IMR-90 (cell line): ENCODE measurements around the gene SFT2D2. TPM values are rescaled to one million over a fixed set of nuclear protein-coding genes. Genes with fewer than 3 reads are reported as not detected.

Experiments
- ATAC-seq: fragments of 200-7000 bp; cut with Tn5 transposase; 2 replicates; pipeline ENCODE4 v1.9.1; 2020; ENCODE audit warnings: low read depth, mild to moderate bottlenecking, moderate library complexity
- BruUV-seq: library from RNA; stranded (reverse); fragments of 400-500 nt; replicated peaks from 2 replicates; lab custom pipeline; 2021; lab: Mats Ljungman, UMichigan
- CTCF ChIA-PET: fragments of 300-600 bp; formaldehyde crosslinking; extraction: SDS; loops from one replicate; lab custom pipeline; 2021; ENCODE audit warnings: antibody characterized with exemption; lab: Yijun Ruan, JAX
- POLR2A ChIA-PET: fragments of 300-600 bp; sonication (Branson Sonifier 250); formaldehyde crosslinking; loops from one replicate; lab custom pipeline; 2022; ENCODE audit warnings: antibody characterized with exemption; ENCODE audit not compliant: unreplicated experiment; lab: Charles Lee
- DNase-seq: peaks from one replicate; pipeline ENCODE4 v3.0.0; 2013
- H2AFZ ChIP-seq: replicated peaks from 2 replicates; pipeline ENCODE3; 2013; ENCODE audit warnings: low read length, mild to moderate bottlenecking; ENCODE audit not compliant: poor library complexity
- H2AK5ac ChIP-seq: 2 replicates; pipeline ENCODE4 v1.6.1; 2013; ENCODE audit warnings: low read depth, low read length, inconsistent platforms
- H2AK9ac ChIP-seq: replicated peaks from 2 replicates; pipeline ENCODE3; 2013; ENCODE audit warnings: mild to moderate bottlenecking, low read depth, low read length, moderate library complexity; ENCODE audit not compliant: poor library complexity
- H2BK120ac ChIP-seq: 2 replicates; pipeline ENCODE4 v1.6.1; 2013; ENCODE audit warnings: low read depth, low read length, inconsistent platforms
- H2BK15ac ChIP-seq: 3 replicates; pipeline ENCODE4 v1.6.1; 2013; ENCODE audit warnings: low read depth, low read length, inconsistent platforms
- H2BK20ac ChIP-seq: 2 replicates; pipeline ENCODE4 v1.6.1; 2013; ENCODE audit warnings: low read depth, mild to moderate bottlenecking, inconsistent platforms, low read length, moderate library complexity
- H2BK5ac ChIP-seq: 2 replicates; pipeline ENCODE4 v1.6.1; 2013; ENCODE audit warnings: mild to moderate bottlenecking, low read depth, low read length, inconsistent platforms; ENCODE audit not compliant: poor library complexity, severe bottlenecking
- H3K14ac ChIP-seq: replicated peaks from 2 replicates; pipeline ENCODE4 v1.6.1; 2013; ENCODE audit warnings: low read depth, low read length, inconsistent platforms
- H3K18ac ChIP-seq: 2 replicates; pipeline ENCODE4 v1.6.1; 2013; ENCODE audit warnings: low read depth, low read length, control low read depth
- H3K23ac ChIP-seq: 2 replicates; pipeline ENCODE4 v1.6.1; 2013; ENCODE audit warnings: low read depth, low read length, inconsistent platforms
- H3K27ac ChIP-seq: 2 replicates; pipeline ENCODE4 v1.5.1; 2013; ENCODE audit warnings: mild to moderate bottlenecking, control low read depth, low read length; ENCODE audit not compliant: insufficient read depth
- H3K27me3 ChIP-seq: 2 replicates; pipeline ENCODE4 v1.6.1; 2013; ENCODE audit warnings: low read length; ENCODE audit not compliant: control insufficient read depth, insufficient read depth
- H3K36me3 ChIP-seq: 2 replicates; pipeline ENCODE4 v1.6.1; 2013; ENCODE audit warnings: low read length, mixed read lengths; ENCODE audit not compliant: control insufficient read depth, insufficient read depth
- H3K4ac ChIP-seq: 2 replicates; pipeline ENCODE4 v1.6.1; 2013; ENCODE audit warnings: low read depth, low read length, inconsistent platforms
- H3K4me1 ChIP-seq: 2 replicates; pipeline ENCODE4 v1.6.1; 2013; ENCODE audit warnings: low read length, mixed read lengths; ENCODE audit not compliant: control insufficient read depth, insufficient read depth
- H3K4me2 ChIP-seq: 2 replicates; pipeline ENCODE4 v1.6.1; 2013; ENCODE audit warnings: low read depth, mild to moderate bottlenecking, control low read depth, low read length, moderate library complexity
- H3K4me3 ChIP-seq: 2 replicates; pipeline ENCODE4 v1.5.1; 2013; ENCODE audit warnings: low read depth, mild to moderate bottlenecking, control low read depth, low read length, moderate library complexity; ENCODE audit not compliant: insufficient read depth
- H3K56ac ChIP-seq: 2 replicates; pipeline ENCODE4 v1.6.1; 2013; ENCODE audit warnings: low read length, inconsistent platforms; ENCODE audit not compliant: insufficient read depth; ENCODE audit errors: extremely low read depth
- H3K79me1 ChIP-seq, 2 experiments: 2 replicates each; pipeline ENCODE4 v1.6.1; 2013; ENCODE audit warnings: low read length in 2 of 2, inconsistent platforms in 1 of 2, low read depth in 1 of 2
- H3K9ac ChIP-seq: 2 replicates; pipeline ENCODE4 v1.6.1; 2013; ENCODE audit warnings: low read depth, low read length, control low read depth
- H3K9me1 ChIP-seq: 2 replicates; pipeline ENCODE4 v1.6.1; 2013; ENCODE audit warnings: low read length, inconsistent platforms; ENCODE audit not compliant: insufficient read depth
- H3K9me3 ChIP-seq: 2 replicates; pipeline ENCODE4 v1.6.1; 2013; ENCODE audit warnings: low read length; ENCODE audit not compliant: control insufficient read depth, insufficient read depth
- H4K20me1 ChIP-seq: 2 replicates; pipeline ENCODE4 v1.6.1; 2013; ENCODE audit warnings: low read length, inconsistent platforms; ENCODE audit not compliant: insufficient read depth
- H4K5ac ChIP-seq: 2 replicates; pipeline ENCODE4 v1.6.1; 2013; ENCODE audit warnings: mild to moderate bottlenecking, low read depth, low read length, control low read depth
- H4K8ac ChIP-seq, 2 experiments: 2 replicates each; pipeline ENCODE4 v1.6.1; 2013; ENCODE audit warnings: low read depth in 2 of 2, low read length in 2 of 2, control low read depth in 1 of 2, inconsistent platforms in 1 of 2
- H4K91ac ChIP-seq: 2 replicates; pipeline ENCODE4 v1.6.1; 2013; ENCODE audit warnings: low read depth, low read length, inconsistent platforms; ENCODE audit not compliant: insufficient read depth
- BHLHE40 ChIP-seq: fragments of 150-350 bp; IDR thresholded peaks from 2 replicates; pipeline ENCODE4 v1.6.1; 2016; ENCODE audit warnings: mild to moderate bottlenecking, low read depth, low read length
- CEBPB ChIP-seq: IDR thresholded peaks from 2 replicates; pipeline ENCODE4 v1.6.1; 2012; ENCODE audit warnings: low read depth, low read length, improper control_type of control experiment
- CHD1 ChIP-seq: IDR thresholded peaks from 2 replicates; pipeline ENCODE4 v1.6.1; 2012; ENCODE audit warnings: low read depth, low read length, improper control_type of control experiment
- CTCF ChIP-seq: conservative IDR thresholded peaks from 2 replicates; pipeline ENCODE4 v1.5.1; 2012; ENCODE audit warnings: mild to moderate bottlenecking, low read depth, low read length, improper control_type of control experiment
- ELK1 ChIP-seq: fragments of 150-350 bp; IDR thresholded peaks from 2 replicates; pipeline ENCODE4 v1.6.1; 2016; ENCODE audit warnings: low read depth, mild to moderate bottlenecking, low read length, moderate library complexity, borderline replicate concordance
- FOS ChIP-seq: fragments of 150-350 bp; IDR thresholded peaks from 2 replicates; pipeline ENCODE4 v1.6.1; 2016; ENCODE audit warnings: low read depth, low read length
- MAFK ChIP-seq: IDR thresholded peaks from 2 replicates; pipeline ENCODE4 v1.6.1; 2012; ENCODE audit warnings: low read depth, low read length, improper control_type of control experiment
- MAZ ChIP-seq: IDR thresholded peaks from 2 replicates; pipeline ENCODE4 v1.6.1; 2012; ENCODE audit warnings: low read depth, mild to moderate bottlenecking, low read length, improper control_type of control experiment, moderate library complexity, borderline replicate concordance
- MXI1 ChIP-seq: IDR thresholded peaks from 2 replicates; pipeline ENCODE4 v1.6.1; 2012; ENCODE audit warnings: low read depth, mild to moderate bottlenecking, low read length, moderate library complexity, borderline replicate concordance
- NFE2L2 ChIP-seq: fragments of 150-350 bp; IDR thresholded peaks from 2 replicates; pipeline ENCODE4 v1.6.1; 2016; ENCODE audit warnings: low read depth, mild to moderate bottlenecking, low read length
- POLR2A ChIP-seq: IDR thresholded peaks from 2 replicates; pipeline ENCODE4 v1.6.1; 2012; ENCODE audit warnings: mild to moderate bottlenecking, low read depth, low read length
- RAD21 ChIP-seq: IDR thresholded peaks from 2 replicates; pipeline ENCODE4 v1.6.1; 2012; ENCODE audit warnings: low read length, improper control_type of control experiment
- RCOR1 ChIP-seq: IDR thresholded peaks from 2 replicates; pipeline ENCODE4 v1.6.1; 2012; ENCODE audit warnings: mild to moderate bottlenecking, low read length, improper control_type of control experiment; ENCODE audit not compliant: insufficient replicate concordance
- RFX5 ChIP-seq: IDR thresholded peaks from 2 replicates; pipeline ENCODE4 v1.8.0; 2012; ENCODE audit warnings: low read depth, mild to moderate bottlenecking, low read length, moderate library complexity
- SMC3 ChIP-seq: fragments of 150-350 bp; IDR thresholded peaks from 2 replicates; pipeline ENCODE4 v1.6.1; 2016; ENCODE audit warnings: low read depth, mild to moderate bottlenecking, antibody characterized with exemption, low read length, moderate library complexity
- USF2 ChIP-seq: fragments of 150-350 bp; IDR thresholded peaks from 2 replicates; pipeline ENCODE4 v1.6.1; 2017; ENCODE audit warnings: mild to moderate bottlenecking, antibody characterized with exemption, low read length, low read depth
- WGBS, 2 experiments: methylation state at CpG; one replicate each; pipeline versions ENCODE4 v1.1.5 to v1.1.7; 2013; ENCODE audit warnings: missing lambda C conversion rate in 2 of 2; ENCODE audit not compliant: insufficient read length in 1 of 2; ENCODE audit errors: extremely low coverage in 2 of 2; 5-methylcytosine and 5-hydroxymethylcytosine counted together
- dilution Hi-C: fragments of 300-500 bp; cut with HindIII; formaldehyde crosslinking; loops from one replicate; pipeline ENCODE4 v1.14.3; 2018; ENCODE audit warnings: low sequenced_read_pairs; ENCODE audit not compliant: unreplicated experiment
- in situ Hi-C: fragments of 300-500 bp; cut with MboI; formaldehyde crosslinking; loops from 3 replicates; pipeline ENCODE4 v1.14.3; 2019; ENCODE audit warnings: low sequenced_read_pairs, inconsistent platforms, mixed read lengths
- intact Hi-C: fragments of 100-400 bp; cut with micrococcal nuclease; formaldehyde crosslinking; loops from 2 replicates; pipeline ENCODE4 v1.10.0; 2022
- polyA plus RNA-seq, 3 experiments: library from polyadenylated mRNA; depleted of rRNA; stranded (reverse); fragments of >200 nt; gene quantifications; 2 replicates each; pipeline ENCODE4 v1.2.3, GENCODE V29; 2012; ENCODE audit warnings: low replicate concordance in 1 of 3
- total RNA-seq: library from RNA; depleted of rRNA; stranded (reverse); fragments of >200 nt; gene quantifications from 2 replicates; pipeline ENCODE4 v1.2.3, GENCODE V29; 2012

SFT2D2 gene
- total and polyA plus RNA-seq, 2 of the 4 experiments (the other 2 are of a cell fraction), result 11.1 to 37.6 TPM

- Histone ChIP-seq H3K4me1 (no peaks in the 10 kb centered on the region), H2BK15ac (no peak overlapping the region), H2AK5ac (no peak overlapping the region), H3K36me3 (no peaks in the 10 kb centered on the region), H2BK5ac (no peak overlapping the region), H3K18ac (no peak overlapping the region), H3K27ac (no peak overlapping the region), H4K20me1 (no peaks in the 10 kb centered on the region), H3K23ac (no peak overlapping the region), H2AFZ (no peak overlapping the region), H3K4me2 (no peak overlapping the region), H3K4me3 (no peak overlapping the region), H3K4ac (no peak overlapping the region), H3K79me1 (no peaks in the 10 kb centered on the region), H4K8ac (no peak overlapping the region), H2BK20ac (no peak overlapping the region), H4K5ac (no peak overlapping the region), H4K91ac (no peak overlapping the region), H2BK120ac (no peak overlapping the region), H3K9ac (no peak overlapping the region), H2AK9ac (no peak overlapping the region), H3K27me3 (no peaks in the 10 kb centered on the region), H3K56ac (no peak overlapping the region), H3K14ac (no peak overlapping the region), H3K9me1 (no peaks in the 10 kb centered on the region), H3K9me3 (peaks cover 3% of the 10 kb centered on the region; the same call in 1 of the 2 replicates)
- 71% methylated on average over 1 of the region's 3 CpGs; no CpG with 5 or more reads in 1 of the 2 experiments for WGBS, 2 experiments
- in situ Hi-C loops (no loop called here), intact Hi-C loops (no loop called here), dilution Hi-C loops (no loop called here)
- ChIA-PET POLR2A (no interaction called here), CTCF (no interaction called here)
- TF ChIP-seq RAD21 (no peak), SMC3 (no peak), POLR2A (no peak), NFE2L2 (no peak), RCOR1 (no peak), ELK1 (no peak), BHLHE40 (no peak), USF2 (no peak), MXI1 (no peak), FOS (no peak), CHD1 (no peak), RFX5 (no peak), CTCF (no peak), MAFK (no peak), MAZ (no peak), CEBPB (no peak)
- DNase-seq, result no peak
- no peak for ATAC-seq
- BruUV-seq, result no TSS peak
Measured at GRCh38 chr1:168210312-168210711, 15.5 kb upstream of the SFT2D2 start.
